Measurements from ENCODE around the gene KLHL18.
"Not testable (repeated sequence)": the region's sequence is repeated elsewhere in the genome, so short reads cannot be mapped to it uniquely, and the experiment has no call there.

Gene KLHL18

DNA sequence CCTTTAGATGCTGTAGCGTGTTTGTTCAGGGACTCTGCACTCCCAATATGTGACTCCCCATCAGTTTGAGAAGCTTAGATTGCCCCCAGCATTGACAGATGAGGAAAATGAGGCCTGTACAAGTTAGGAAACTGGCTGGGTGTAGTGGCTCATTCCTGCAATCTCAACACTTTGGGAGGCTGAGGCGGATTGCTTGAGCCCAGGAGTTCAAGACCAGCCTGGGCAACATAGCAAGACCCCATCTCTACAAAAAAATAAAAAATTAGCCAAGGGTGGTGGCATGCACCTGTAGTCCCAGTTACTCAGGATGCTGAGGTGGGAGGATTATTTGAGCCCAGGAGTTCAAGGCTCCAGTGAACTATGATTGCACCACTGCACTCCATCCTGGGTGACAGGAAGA lies 84.1 kb downstream of the KLHL18 start:
- no peak for DNase-seq

DNA sequence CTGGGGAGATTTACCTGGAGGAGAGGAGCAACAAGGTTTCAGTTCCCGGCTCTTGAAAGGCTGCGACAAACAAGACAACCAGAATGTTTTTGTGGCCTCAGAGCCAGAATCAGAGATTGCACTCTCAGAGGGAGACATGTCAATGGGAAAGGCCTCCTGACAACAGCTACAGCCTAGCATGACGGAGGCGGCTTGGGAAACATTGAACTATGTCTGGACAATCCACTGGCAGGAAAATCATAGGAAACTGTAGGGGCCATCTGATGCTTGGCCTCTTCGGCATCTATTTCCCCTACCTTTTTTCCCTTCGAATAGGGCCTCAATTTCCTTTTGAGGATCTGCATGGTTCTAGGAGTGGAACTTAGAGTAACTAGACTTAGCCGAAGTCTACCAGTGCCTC lies 84.9 kb downstream of the KLHL18 start:
- DNase-seq, result no peak

DNA sequence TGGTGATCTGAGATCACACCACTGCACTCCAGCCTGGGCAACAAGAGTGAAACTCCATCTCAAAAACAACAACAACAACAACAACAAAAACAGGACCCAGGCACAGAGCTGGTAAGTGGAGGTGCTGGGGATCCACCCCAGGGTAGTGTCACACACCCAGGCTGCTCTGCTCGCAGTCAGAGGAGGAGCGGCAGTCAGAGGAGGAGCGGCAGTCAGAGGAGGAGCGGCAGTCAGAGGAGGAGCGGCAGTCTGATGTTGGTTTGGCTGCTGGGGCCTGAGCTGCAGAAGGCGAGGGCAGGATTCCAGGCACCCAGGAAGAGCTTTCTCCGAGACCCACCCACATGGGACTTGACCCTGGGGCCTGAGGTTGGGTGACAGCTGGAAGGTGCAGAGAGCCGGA lies 87.3 kb downstream of the KLHL18 start:
- not testable (repeated sequence) for DNase-seq

DNA sequence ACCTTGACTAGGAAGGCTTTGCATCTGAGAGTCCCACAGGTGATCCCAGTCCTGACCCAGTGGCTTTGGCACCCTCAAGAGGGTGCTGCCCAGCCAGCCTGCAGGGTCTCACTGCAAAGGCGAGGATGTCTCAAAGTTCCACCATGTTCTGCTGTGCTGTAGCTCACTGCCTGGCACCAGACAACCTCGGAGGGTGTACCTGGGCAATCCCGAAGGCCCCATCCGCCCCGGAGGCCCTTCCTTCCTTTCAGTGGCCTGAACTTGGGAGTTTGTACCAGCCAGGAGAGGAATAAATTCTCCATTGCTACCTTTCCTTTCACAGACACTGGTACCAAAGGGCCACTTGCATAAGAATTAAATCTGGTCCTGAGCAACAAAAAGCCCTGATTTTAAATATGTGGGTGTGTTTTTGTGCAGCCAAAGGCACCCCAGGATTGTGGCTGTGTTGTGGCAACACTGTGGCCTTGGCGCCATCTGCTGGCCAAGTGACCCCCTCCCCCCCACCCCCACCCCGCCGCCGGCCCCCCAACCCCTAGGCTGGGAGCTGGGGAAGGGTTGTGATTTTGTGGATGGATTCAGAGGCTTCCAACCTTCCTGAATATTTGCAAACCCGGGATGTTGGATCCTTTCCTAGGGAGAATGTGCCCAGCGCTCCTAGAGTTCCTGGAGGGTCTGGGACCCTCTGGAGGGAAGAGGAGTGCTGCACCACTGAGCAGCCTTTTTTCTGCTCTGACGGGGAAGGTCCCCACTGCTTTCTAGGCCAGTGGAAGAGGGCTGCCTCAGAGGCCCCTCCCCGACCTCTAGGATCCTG lies 88.3 kb downstream of the KLHL18 start:
- no peak for DNase-seq

DNA sequence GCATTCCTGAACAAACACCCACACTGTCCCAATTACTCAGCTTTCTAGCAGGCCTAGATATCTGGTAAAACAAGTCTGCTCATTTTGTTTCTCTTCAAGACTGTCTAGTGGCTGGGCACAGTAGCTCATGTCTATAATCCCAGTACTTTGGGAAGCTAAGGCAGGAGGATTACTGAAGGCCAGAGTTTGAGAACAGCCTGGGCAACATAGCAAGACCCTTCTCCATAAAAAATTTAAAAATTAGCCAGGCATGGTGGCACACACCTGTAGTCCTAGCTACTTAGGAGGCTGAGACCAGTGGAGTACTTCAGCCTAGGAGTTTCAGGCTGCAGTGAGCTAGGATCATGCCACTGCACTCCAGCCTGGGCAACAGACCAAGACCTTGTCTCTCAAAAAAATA lies 91.8 kb downstream of the KLHL18 start:
- DNase-seq, result no peak

DNA sequence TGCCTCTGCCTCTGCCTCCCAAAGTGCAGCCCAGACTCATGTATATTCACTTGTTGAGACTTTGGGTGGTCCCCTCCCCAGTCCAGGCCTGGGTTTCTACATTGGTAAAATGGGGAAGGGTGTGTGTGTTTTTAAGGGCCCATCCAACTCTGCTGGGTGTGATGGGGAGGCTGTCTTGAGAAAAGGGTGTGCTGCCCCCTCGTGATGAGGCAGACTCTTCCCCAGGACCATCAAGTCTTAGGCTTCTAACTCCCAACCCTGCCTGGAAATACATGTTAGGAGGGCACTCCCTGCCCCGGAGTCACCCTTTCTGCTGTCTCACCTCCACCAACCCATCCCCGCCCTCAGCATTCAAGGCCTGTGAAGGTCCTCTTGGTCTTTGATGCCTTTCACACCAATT lies 93.6 kb downstream of the KLHL18 start:
- no peak for DNase-seq

DNA sequence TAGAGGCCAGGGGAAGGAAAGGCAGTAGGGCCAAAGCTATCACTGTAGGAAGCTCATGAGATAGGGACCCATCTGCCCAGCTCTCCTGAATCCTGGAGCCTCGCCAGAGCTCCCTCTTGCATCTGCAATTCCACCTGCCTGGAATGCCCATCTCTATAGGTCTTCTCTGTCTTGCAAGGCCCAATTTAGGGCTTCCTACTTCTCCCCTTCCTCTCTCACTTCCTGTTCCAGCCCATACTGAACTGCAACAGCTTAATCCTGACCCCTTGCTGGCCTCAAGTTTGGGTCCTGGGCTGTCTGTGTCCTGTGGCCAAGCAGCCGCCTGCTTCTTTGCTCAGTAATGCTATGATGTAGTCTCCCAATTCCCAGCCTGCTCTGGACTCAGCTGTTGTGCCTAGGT lies 94.4 kb downstream of the KLHL18 start:
- DNase-seq, result no peak

DNA sequence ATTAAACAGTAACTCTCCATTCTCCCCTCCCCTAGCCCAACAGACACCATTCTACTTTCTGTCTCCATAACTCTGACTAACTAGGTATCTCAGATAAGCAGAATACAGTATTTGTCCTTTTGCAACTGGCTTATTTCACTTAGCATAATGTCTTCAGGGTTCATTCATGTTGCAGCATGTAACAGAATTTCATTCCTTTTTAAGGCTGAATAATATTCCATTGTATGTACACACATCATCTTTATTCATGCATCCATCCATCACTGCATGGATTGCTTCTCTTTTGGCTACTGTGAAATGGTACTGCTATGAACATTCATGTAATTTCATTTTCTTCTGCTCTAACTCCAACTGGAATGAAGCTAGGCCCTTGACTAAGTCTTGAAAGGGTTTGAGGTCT lies 96.1 kb downstream of the KLHL18 start:
- no peak for DNase-seq

DNA sequence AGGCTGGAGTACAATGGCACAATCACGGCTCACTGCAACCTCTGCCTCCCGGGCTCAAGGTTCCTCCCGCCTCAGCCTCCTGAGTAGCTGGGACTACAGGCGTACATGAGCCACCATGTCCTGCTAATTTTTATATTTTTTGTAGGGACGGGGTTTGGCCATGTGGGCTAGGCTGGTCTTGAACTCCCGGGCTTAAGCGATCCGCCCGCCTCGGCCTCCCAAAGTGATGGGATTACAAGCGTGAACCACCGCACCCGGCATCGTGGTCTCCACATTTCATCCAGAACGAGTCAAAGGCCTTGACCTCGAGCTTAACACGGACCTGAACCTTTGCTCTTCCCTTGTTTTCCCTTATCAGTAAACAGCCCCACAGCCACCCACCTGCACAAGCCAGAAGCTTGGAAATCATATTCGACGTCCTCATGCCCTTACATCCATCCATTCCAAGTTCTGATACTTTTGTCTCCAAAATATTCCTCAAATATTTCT lies 96.7 kb downstream of the KLHL18 start:
- DNase-seq, result no peak

DNA sequence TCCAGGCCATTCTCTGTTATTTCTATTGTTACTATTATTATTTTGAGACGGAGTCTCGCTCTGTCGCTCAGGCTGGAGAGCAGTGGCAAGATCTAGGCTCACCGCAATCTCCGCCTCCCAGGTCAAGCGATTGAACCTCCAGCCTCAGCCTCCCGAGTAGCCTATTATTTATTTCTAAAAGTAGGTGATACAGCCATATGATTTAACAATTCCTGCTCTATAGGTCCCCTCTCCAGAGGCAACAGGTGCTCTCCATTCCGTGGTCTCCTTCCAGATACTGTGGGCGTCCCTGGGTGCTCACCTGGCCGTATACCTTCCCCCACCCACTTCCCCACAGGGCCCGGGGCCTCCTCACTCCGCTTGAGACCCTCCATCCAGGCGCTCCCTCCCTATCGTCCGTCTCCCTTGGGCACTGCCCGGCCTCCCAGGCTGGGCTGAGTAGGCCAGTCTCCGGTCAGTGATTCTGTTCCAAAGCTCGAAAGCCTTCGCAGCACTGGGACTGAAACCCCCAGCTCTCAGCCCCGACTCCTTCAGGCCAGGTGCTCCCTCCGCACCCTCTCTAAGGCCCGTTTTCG lies 97.4 kb downstream of the KLHL18 start:
- DNase-seq, result peak in 1 of 2 experiments; percentile 38

DNA sequence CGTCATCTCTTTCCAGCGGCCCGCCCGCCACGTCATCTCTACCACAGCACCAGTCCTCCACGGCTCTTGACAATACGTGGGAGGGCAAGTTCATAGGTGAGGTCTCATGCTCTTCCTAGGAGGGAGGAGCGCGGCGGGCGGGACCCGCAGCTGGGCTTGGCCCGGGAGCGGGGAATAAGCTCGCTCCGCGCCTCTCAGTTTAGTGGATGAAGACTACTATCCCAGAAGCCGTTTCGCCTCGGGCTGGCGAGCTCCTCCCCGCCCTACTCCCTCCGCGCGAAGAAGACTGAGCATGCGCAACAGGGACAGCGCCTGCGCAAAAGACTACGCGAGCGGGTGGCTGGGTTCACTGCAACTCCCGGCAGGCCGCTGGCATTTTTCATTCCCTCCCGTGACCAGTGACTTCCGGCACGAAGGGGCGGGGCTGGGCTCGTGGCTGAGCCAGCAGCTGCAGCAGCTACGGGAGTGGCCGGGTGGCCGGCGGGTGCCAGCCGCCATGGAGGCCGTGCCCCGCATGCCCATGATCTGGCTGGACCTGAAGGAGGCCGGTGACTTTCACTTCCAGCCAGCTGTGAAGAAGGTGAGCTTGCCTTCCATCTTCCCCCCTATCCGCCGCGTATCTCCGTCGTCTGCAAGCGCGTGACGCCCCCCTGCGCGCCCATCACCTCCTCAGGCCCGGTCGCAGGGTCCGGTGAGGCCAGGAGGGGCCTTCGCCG lies 98.0 kb downstream of the KLHL18 start, which contains the start of gene PTPN23:
Gene PTPN23 (plus strand): TSS at position 421 of the 716 bp plus-strand sequence. CDS start 76 bp downstream, at position 497.
- peak; percentile 98 for DNase-seq

DNA sequence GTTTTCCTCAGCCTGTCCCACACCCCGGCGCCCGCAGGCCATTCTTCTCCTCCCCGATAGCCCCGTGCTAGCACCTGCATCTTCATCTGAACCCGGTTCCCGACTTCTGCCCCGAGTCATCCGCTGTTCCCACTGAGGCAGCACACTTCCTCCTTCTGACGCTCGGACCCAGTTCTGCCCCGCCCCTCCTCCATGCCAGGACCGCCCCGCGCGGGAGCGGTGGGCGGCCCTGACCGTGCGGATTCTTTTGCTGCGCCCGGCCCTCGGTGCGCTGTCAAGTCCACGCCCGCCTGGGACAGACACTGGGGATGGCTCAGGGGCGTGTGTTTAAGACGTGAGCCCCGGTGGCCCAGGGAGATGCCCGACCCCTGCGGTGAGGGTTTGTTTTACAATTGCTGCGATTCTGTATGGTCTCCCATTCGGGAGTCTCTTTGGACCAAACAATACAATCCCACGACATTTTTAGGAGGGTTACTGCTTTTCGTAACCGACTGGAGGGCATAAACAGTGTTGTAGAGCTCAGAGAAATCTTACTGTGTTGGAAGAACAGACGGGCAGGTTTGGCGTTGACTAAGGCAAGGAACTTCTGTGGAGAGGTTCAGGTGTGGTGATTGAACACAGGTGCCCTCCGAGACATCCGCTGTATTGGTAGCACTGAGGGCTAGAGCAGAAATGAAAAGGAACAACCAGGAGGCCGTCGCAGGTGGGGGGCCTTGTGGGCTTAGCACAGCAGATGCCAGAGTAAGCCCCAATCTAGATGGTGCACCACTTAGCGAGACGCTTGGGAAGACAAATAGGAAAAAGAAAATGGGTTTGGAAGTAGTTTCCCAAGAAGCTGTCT lies 98.8 kb downstream of the KLHL18 start:
- peak; percentile 47 to 65 for DNase-seq

DNA sequence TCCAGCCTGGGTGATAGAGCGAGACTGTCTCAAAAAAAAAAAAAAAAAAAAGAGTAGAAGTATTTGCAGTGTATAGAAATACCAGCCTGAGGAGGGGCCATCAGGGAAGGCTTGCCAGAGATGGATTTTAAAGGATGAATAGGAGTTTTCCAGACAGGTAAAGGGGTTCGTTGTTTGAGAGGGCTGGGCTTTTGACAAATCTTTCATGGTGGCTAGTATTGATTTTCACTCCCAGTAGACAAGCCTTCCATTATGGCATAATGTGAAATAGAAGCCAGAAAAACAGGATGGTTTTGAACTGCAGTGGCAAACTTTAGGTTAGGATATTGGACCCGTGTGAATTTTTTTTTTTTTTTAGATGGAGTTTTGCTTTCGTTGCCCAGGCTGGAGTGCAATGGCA lies 101.7 kb downstream of the KLHL18 start:
- DNase-seq, result no peak

DNA sequence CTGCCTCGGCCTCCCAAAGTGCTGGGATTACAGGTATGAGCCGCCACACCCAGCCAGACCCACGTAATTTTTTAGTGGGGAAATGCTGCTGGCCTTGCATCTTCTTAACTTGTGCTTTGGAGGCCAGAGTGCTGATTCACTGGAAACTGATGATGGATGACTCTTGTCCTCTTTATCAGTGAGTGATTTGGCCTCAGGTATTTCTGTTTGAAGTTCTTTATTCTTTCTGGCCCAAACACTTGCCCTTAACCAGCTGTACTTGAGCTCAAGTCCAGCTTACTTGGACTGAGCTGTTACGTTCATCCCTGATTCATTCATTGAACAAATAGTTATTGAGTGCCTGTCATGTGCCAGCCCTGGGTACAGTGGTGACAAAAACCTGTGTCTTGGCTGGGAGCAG lies 102.3 kb downstream of the KLHL18 start:
- DNase-seq, result no peak

DNA sequence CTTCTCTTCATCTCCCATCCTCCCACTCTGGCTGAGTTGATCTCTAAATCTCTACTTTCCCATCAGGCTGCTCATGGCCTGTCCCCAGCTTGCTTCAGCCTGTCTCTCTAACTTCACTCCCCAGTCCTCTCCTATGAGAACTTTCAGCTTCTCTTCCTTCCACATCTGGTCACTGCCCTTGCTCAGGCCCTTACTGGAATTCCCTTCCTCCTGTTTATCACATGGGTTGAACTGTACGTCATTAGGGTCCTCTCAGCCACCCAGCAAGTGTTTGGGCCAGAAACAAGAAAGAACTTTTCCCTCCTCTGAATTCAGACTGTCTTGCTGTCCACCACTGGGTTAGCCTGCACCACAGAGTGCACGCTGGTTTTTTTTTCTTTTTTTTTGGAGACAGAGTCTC lies 103.1 kb downstream of the KLHL18 start:
- no peak for DNase-seq

DNA sequence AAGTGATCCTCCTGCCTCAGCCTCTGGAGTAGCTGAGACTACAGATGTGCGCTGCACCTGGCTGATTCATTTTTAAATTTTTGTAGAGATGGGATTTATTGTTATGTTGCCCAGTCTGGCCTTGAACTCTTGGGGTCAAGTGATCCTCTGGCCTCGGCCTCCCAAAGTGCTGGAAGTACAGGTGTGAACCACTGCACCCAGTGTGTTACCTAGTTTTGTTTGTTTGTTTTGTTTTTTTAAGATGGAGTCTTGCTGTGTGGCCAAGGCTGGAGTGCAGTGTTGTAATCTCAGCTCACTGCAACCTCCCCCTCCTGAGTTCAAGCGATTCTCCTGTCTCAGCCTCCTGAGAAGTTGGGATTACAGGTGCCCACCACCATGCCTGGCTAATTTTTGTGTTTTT lies 110.2 kb downstream of the KLHL18 start:
- DNase-seq, result no peak

DNA sequence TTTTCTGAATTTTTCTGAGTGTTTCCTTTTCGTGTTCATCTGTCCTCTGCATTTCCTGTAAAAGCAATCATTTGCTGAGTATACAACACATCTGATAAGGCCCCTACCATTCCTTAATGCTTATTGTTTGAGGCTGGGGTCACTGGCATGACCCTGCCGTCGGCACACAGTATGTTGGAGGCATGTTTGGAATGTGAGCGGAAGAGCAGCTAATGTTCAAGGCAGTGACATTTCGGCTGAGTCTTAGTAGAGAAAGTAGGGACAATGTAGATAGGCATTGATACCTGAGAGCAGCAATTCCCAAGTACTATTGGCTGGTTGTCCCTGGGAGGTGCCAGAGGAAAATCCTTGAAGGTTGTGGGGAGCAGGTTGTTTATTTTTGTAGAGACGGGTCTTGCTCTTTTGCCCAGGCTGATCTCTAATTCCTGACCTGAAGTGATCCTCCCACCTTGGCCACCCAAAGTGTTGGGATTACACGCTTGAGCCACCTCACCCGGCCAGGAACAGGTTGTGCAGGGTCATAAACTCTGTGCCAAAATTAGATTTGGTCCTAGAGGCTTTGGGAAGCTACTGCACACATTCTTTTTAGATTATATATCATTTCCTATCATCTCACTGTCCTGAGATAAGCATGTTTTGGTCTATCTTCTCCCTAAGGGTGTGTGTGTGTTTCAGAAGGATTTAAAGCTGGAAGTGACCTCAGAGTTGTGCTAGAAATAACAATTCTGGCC lies 111.6 kb downstream of the KLHL18 start:
- no peak for DNase-seq

DNA sequence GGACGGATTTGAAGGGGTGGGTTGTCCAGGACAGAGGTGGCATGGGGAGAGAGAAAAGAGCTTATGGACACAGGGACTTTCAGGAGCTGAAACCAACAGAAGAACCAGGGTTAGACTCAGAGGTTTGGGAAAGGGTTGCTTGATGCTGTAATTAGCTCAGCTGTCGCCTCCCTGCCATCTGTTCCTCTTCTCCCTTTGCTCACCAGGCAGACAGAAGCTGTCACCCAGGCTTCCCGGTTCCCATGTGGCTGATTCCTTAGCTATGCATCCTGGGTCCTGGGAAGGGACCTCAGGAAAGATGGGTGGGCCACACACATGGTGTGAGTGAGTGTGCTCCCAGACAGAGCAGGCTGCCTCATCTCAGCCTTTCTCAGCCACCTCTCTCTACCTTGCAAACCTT lies 112.1 kb downstream of the KLHL18 start:
- peak; percentile 68 to 89 for DNase-seq
